GM12878 (cell line): ENCODE data around the gene DHX40. TPM values are rescaled to one million over a fixed set of nuclear protein-coding genes. Genes with fewer than 3 reads are reported as not detected.
A peak's percentile ranks its signal among the peaks of the same experiment; 100 is the strongest.

ENCODE experiments used
- DPF2 ChIP-seq: fragments of 450-650 bp; IDR thresholded peaks from 2 replicates; pipeline ENCODE4 v1.6.1; 2017; ENCODE audit warnings: mild to moderate bottlenecking
- FOS ChIP-seq: IDR thresholded peaks from 3 replicates; pipeline ENCODE4 v1.6.1; 2011; ENCODE audit warnings: borderline replicate concordance; ENCODE audit not compliant: insufficient read length; ENCODE audit errors: extremely low read depth
- HDGF ChIP-seq: fragments of 450-650 bp; IDR thresholded peaks from 2 replicates; pipeline ENCODE4 v1.6.1; 2016; ENCODE audit warnings: antibody characterized with exemption
- MTA2 ChIP-seq: fragments of 450-650 bp; IDR thresholded peaks from 2 replicates; pipeline ENCODE4 v1.6.1; 2016; ENCODE audit warnings: low read depth, mild to moderate bottlenecking, moderate library complexity
- NR2C1 ChIP-seq: fragments of 450-650 bp; IDR thresholded peaks from 2 replicates; pipeline ENCODE4 v1.6.1; 2017; ENCODE audit warnings: antibody characterized with exemption, mild to moderate bottlenecking, moderate library complexity
- RUNX3 ChIP-seq: IDR thresholded peaks from 2 replicates; pipeline ENCODE4 v1.6.1; 2012; ENCODE audit warnings: low read length, inconsistent platforms
- polyA plus RNA-seq, 11 experiments: library from polyadenylated mRNA; depleted of rRNA in 4 of 11; unstranded in 6 of 11; stranded (reverse) in 5 of 11; fragments of >200 nt; fragmentation: Nextera tagmentation in 4 of 11; fragmentation: Illumina TruSeq in 1 of 11; extraction: Ambion mirVana in 4 of 11; extraction: Trizol in 1 of 11; gene quantifications; 1 replicate in 1 of 11; 2 replicates in 10 of 11; pipeline versions ENCODE4 v1.2.1 to v1.2.3, GENCODE V29; 2011 to 2016; ENCODE audit warnings: inconsistent platforms in 2 of 11, missing spikeins in 2 of 11, low read depth in 1 of 11
- total RNA-seq, 4 experiments: library from RNA; depleted of rRNA in 3 of 4; stranded (reverse); fragments of >200 nt in 3 of 4; fragmentation: Illumina TruSeq in 1 of 4; extraction: Trizol in 1 of 4; gene quantifications; 2 replicates each; pipeline versions ENCODE4 v1.2.1 to v1.2.3, GENCODE V29; 2013 to 2021
- TF ChIP-seq, protein P1 (sequence below): fragments of 450-650 bp; IDR thresholded peaks from 2 replicates; pipeline ENCODE4 v1.6.1; 2017; ENCODE audit warnings: mild to moderate bottlenecking, moderate library complexity
- TF ChIP-seq, protein P2 (sequence below): IDR thresholded peaks from 2 replicates; pipeline ENCODE4 v1.6.1; 2011; ENCODE audit warnings: borderline replicate concordance, low read depth, mild to moderate bottlenecking, moderate library complexity, mixed read lengths, low read length; ENCODE audit not compliant: insufficient read depth; ENCODE audit errors: extremely low read length
- TF ChIP-seq, protein P3 (sequence below): IDR thresholded peaks from 2 replicates; pipeline ENCODE4 v1.6.1; 2012; ENCODE audit warnings: low read depth, low read length, improper control_type of control experiment

Gene DHX40
- total and polyA plus RNA-seq, 10 of the 15 experiments (the other 5 are each of a cell fraction or from before 2014, with no cell fraction given) = 4.8 to 29.2 (median 12.0) TPM

DNA sequence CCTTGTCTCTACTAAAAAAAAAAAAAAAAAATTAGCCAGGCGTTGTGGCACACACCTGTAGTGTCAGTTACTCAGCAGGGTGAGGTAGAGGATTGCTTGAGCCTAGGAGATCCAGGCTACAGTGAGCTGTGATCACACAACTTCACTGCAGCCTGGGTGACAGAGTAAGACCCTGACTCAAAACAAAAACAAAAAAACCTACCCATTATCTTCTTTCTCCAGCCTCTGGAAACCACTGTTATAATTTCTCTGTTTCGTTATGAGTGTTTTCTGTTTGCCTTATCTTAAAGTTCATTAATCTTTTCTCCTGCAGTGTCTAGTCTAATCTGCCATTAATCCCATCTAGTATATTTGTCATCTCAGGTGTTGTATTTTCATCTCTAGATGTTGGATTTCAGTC is 35.7 kb downstream of the DHX40 start (continued):
- TF ChIP-seq, protein P1, sequence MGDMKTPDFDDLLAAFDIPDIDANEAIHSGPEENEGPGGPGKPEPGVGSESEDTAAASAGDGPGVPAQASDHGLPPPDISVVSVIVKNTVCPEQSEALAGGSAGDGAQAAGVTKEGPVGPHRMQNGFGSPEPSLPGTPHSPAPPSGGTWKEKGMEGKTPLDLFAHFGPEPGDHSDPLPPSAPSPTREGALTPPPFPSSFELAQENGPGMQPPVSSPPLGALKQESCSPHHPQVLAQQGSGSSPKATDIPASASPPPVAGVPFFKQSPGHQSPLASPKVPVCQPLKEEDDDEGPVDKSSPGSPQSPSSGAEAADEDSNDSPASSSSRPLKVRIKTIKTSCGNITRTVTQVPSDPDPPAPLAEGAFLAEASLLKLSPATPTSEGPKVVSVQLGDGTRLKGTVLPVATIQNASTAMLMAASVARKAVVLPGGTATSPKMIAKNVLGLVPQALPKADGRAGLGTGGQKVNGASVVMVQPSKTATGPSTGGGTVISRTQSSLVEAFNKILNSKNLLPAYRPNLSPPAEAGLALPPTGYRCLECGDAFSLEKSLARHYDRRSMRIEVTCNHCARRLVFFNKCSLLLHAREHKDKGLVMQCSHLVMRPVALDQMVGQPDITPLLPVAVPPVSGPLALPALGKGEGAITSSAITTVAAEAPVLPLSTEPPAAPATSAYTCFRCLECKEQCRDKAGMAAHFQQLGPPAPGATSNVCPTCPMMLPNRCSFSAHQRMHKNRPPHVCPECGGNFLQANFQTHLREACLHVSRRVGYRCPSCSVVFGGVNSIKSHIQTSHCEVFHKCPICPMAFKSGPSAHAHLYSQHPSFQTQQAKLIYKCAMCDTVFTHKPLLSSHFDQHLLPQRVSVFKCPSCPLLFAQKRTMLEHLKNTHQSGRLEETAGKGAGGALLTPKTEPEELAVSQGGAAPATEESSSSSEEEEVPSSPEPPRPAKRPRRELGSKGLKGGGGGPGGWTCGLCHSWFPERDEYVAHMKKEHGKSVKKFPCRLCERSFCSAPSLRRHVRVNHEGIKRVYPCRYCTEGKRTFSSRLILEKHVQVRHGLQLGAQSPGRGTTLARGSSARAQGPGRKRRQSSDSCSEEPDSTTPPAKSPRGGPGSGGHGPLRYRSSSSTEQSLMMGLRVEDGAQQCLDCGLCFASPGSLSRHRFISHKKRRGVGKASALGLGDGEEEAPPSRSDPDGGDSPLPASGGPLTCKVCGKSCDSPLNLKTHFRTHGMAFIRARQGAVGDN = no peak
- TF ChIP-seq, protein P2, sequence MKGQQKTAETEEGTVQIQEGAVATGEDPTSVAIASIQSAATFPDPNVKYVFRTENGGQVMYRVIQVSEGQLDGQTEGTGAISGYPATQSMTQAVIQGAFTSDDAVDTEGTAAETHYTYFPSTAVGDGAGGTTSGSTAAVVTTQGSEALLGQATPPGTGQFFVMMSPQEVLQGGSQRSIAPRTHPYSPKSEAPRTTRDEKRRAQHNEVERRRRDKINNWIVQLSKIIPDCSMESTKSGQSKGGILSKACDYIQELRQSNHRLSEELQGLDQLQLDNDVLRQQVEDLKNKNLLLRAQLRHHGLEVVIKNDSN = no peak
- peak; percentile 93 for TF ChIP-seq RUNX3
- no peak for TF ChIP-seq NR2C1
- TF ChIP-seq HDGF = no peak
- TF ChIP-seq, protein P3, sequence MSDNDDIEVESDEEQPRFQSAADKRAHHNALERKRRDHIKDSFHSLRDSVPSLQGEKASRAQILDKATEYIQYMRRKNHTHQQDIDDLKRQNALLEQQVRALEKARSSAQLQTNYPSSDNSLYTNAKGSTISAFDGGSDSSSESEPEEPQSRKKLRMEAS = no peak
- peak; percentile 65; the same call in 1 of the 2 replicates for TF ChIP-seq DPF2
- no peak for TF ChIP-seq FOS
- TF ChIP-seq MTA2 = peak; percentile 87
- TF ChIP-seq, all 136 proteins: peak for 25
